Skeletal muscle tissue (tissue), 4 donors: ENCODE measurements around the gene SEM1. TPM values are rescaled to one million over a fixed set of nuclear protein-coding genes. Genes with fewer than 3 reads are reported as not detected.
"Not testable (repeated sequence)": the region's sequence is repeated elsewhere in the genome, so short reads cannot be mapped to it uniquely, and the experiment has no call there.

Experiments
- H3K27ac ChIP-seq: one replicate; pipeline ENCODE4 v1.7.0; 2013; ENCODE audit warnings: mild to moderate bottlenecking, low read depth, low read length, inconsistent platforms
- H3K27me3 ChIP-seq, 3 donors: one replicate each; pipeline ENCODE4 v1.7.0; 2013; ENCODE audit warnings: low read length in 3 of 3; ENCODE audit not compliant: control insufficient read depth in 3 of 3, insufficient read depth in 3 of 3
- H3K36me3 ChIP-seq, 3 donors: one replicate each; pipeline ENCODE4 v1.7.0; 2013; ENCODE audit warnings: low read length in 3 of 3; ENCODE audit not compliant: control insufficient read depth in 3 of 3, insufficient read depth in 3 of 3
- H3K4me1 ChIP-seq, 3 donors: one replicate each; pipeline ENCODE4 v1.7.0; 2013; ENCODE audit warnings: low read length in 3 of 3, mild to moderate bottlenecking in 3 of 3; ENCODE audit not compliant: control insufficient read depth in 3 of 3, insufficient read depth in 3 of 3
- H3K4me3 ChIP-seq, 3 donors: one replicate each; pipeline ENCODE4 v1.7.0; 2013; ENCODE audit warnings: low read length in 3 of 3
- H3K9ac ChIP-seq, 3 donors: one replicate each; pipeline ENCODE4 v1.7.0; 2013; ENCODE audit warnings: low read length in 3 of 3, mild to moderate bottlenecking in 3 of 3, moderate library complexity in 2 of 3, low read depth in 1 of 3
- H3K9me3 ChIP-seq, 3 donors: one replicate each; pipeline ENCODE4 v1.7.0; 2013; ENCODE audit warnings: low read length in 3 of 3; ENCODE audit not compliant: control insufficient read depth in 3 of 3
- total RNA-seq: library from RNA; depleted of rRNA; stranded (reverse); fragments of >200 nt; gene quantifications from one replicate; pipeline ENCODE4 v1.2.3, GENCODE V29; 2014
- donor health status: Osteomylitis.

Gene SEM1
- total RNA-seq, 1 donor from 2014 or later: 23.5 TPM

DNA sequence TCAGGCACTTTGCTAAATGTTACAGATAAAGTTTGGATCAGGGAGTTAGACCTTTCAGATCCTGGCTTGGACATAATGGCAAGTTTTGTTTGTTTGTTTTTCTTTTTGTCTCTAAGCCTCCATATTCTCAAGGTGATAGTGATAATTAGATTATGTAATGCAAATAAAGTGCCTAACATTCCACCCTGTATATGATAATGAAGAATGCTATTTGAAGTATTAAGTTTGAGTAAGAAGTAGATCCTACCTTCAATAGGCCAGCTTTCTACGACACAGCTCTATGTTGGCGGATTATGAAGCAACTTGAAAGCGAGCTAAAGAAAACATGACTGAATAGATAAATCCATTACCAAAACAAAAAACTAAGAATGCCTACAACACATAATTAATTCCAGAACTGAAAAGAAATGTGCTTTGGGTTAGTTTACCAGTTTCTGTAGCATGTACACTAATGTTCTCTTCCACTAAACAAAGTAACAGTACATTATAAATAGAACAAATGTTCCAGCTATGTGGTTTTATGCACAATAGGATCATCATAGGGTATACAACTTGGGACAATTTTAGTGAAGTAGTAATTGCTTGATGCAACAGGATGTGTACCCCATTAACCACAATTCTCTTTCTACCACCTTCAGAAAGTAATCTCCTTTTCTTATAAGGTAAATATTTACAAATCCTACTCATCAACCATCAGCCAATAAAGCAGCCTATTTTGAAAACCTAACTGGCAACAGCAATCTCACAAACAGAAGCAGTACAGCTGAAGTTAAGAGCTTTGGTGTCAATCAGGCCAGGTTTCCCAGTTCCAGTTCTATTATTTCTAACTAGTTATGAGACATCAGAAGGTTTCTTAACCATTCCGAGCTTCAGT is 1.5 kb downstream of the SEM1 start:
- H3K9me3 ChIP-seq: peaks cover 0 to under 1% (median 0%) of the 10 kb centered on the region in 3 donors
- no peaks in the 10 kb centered on the region for H3K27me3 ChIP-seq
- H3K9ac ChIP-seq: peak overlapping the region; percentile 90 to 97 (median 93)
- no peak overlapping the region for H3K27ac ChIP-seq
- peaks cover 14 to 25% (median 15%) of the 10 kb centered on the region in 3 donors for H3K4me1 ChIP-seq
- peaks cover 0 to 4% (median 0%) of the 10 kb centered on the region in 3 donors for H3K36me3 ChIP-seq
- peak overlapping the region; percentile 90 to 97 (median 93) for H3K4me3 ChIP-seq

- Histone ChIP-seq H3K9me3 (no peaks in the 10 kb centered on the region), H3K27ac (no peak overlapping the region), H3K36me3 (no peaks in the 10 kb centered on the region), H3K4me1 (peaks cover 0 to 3% (median 0%) of the 10 kb centered on the region in 3 donors), H3K4me3 (no peak overlapping the region), H3K27me3 (no peaks in the 10 kb centered on the region), H3K9ac (no peak overlapping the region)
Measured at GRCh38 chr7:96701258-96701657, 8.4 kb downstream of the SEM1 start.

DNA sequence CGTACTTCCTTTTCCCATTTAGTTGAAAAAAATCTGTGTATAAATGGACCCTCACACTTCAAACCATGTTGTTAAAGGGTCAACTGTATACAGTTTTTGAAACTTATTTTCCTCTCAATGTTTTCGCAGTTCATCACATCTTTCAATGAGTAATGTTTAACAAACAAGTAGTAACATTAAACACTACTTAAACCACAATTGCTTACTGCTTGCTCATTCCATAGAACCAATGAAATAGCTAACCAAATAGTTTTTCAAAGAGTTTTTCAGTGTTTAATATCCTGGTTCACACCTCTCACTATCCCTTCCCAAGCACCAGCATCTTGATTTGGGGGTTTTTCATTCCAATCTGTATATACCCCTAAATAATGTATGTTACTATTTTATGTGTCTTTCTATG is 9.1 kb downstream of the SEM1 start:
- peaks cover 0 to 3% (median 0%) of the 10 kb centered on the region in 3 donors for H3K4me1 ChIP-seq

GRCh38 chr7:96699219-96699871 is 10.3 kb downstream of the SEM1 start:
- Histone ChIP-seq H3K9ac (no peak overlapping the region), H3K27me3 (no peaks in the 10 kb centered on the region), H3K4me3 (no peak overlapping the region), H3K9me3 (no peaks in the 10 kb centered on the region), H3K27ac (no peak overlapping the region), H3K36me3 (no peaks in the 10 kb centered on the region), H3K4me1 (peaks cover 0 to 3% (median 0%) of the 10 kb centered on the region in 3 donors)

More for the DNA sequence above, 9.1 kb downstream of the SEM1 start:
- Histone ChIP-seq H3K9ac (no peak overlapping the region), H3K9me3 (no peaks in the 10 kb centered on the region), H3K4me3 (no peak overlapping the region), H3K27me3 (no peaks in the 10 kb centered on the region), H3K36me3 (no peaks in the 10 kb centered on the region), H3K27ac (no peak overlapping the region)

GRCh38 chr7:96698449-96698848 is 11.2 kb downstream of the SEM1 start:
- H3K4me1 ChIP-seq, H3K36me3 ChIP-seq: not testable (repeated sequence)

GRCh38 chr7:96697822-96698221 is 11.8 kb downstream of the SEM1 start:
- Histone ChIP-seq H3K4me3 (no peak overlapping the region), H3K27me3 (no peaks in the 10 kb centered on the region), H3K4me1 (peaks cover 0 to 3% (median 0%) of the 10 kb centered on the region in 3 donors)

More at GRCh38 chr7:96698449-96698848, 11.2 kb downstream of the SEM1 start:
- H3K27me3 ChIP-seq, H3K9ac ChIP-seq, H3K9me3 ChIP-seq, H3K27ac ChIP-seq, H3K4me3 ChIP-seq: not testable (repeated sequence)

GRCh38 chr7:96695581-96695980 is 14.1 kb downstream of the SEM1 start:
- Histone ChIP-seq H3K4me3 (no peak overlapping the region), H3K27me3 (no peaks in the 10 kb centered on the region), H3K36me3 (peaks cover 0 to 3% (median 0%) of the 10 kb centered on the region in 3 donors), H3K9ac (no peak overlapping the region), H3K27ac (no peak overlapping the region), H3K4me1 (peaks cover 4 to 5% (median 4%) of the 10 kb centered on the region in 3 donors), H3K9me3 (no peaks in the 10 kb centered on the region)

More at GRCh38 chr7:96697822-96698221, 11.8 kb downstream of the SEM1 start:
- Histone ChIP-seq H3K27ac (no peak overlapping the region), H3K36me3 (peaks cover 0 to 3% (median 0%) of the 10 kb centered on the region in 3 donors), H3K9me3 (no peaks in the 10 kb centered on the region), H3K9ac (no peak overlapping the region)

- Histone ChIP-seq H3K9me3 (no peaks in the 10 kb centered on the region), H3K4me3 (no peak overlapping the region), H3K27ac (no peak overlapping the region), H3K9ac (no peak overlapping the region), H3K27me3 (no peaks in the 10 kb centered on the region), H3K36me3 (peaks cover 0 to 3% (median 0%) of the 10 kb centered on the region in 3 donors), H3K4me1 (peaks cover 4 to 6% (median 5%) of the 10 kb centered on the region in 3 donors)
Measured at GRCh38 chr7:96694082-96694481, 15.6 kb downstream of the SEM1 start.

- Histone ChIP-seq H3K4me1 (peaks cover 4 to 5% (median 4%) of the 10 kb centered on the region in 3 donors), H3K9ac (no peak overlapping the region), H3K27me3 (no peaks in the 10 kb centered on the region), H3K4me3 (no peak overlapping the region), H3K9me3 (no peaks in the 10 kb centered on the region), H3K36me3 (peaks cover 0 to 7% (median 0%) of the 10 kb centered on the region in 3 donors), H3K27ac (no peak overlapping the region)
Measured at GRCh38 chr7:96691702-96692101, 17.9 kb downstream of the SEM1 start.

DNA sequence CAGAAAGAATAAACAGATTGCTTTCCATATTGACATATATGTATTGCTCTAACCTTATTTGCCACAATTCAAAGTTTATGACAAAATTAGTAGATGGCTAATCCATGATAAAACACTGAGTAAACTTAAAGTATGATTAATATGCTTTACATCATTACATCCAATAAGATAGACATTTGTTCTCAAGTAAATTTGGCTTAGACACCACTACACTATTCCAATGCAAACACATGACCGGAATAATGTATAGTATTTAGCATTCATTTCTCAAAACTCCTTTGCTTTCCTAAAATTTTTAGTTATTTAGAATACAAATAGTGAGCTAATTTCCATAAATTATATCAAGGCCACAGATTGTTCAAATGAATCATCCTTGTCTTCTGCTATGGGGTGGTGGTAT is 20.2 kb downstream of the SEM1 start:
- Histone ChIP-seq H3K4me1 (peaks cover 3 to 5% (median 4%) of the 10 kb centered on the region in 3 donors), H3K9me3 (no peaks in the 10 kb centered on the region)

More for the DNA sequence above, 20.2 kb downstream of the SEM1 start:
- Histone ChIP-seq H3K36me3 (peaks cover 0 to 9% (median 0%) of the 10 kb centered on the region in 3 donors), H3K27ac (no peak overlapping the region), H3K9ac (no peak overlapping the region), H3K27me3 (no peaks in the 10 kb centered on the region), H3K4me3 (no peak overlapping the region)
